Tibial artery (tissue), 4 donors: Measurements from ENCODE around the gene F13B.

Source experiments
- DNase-seq, 2 donors: peaks; one replicate each; pipeline ENCODE4 v3.0.0-alpha.2; 2019
- H3K27ac ChIP-seq, 2 donors: fragments of 200-600 bp; sonication (generic) in 1 of 2; 1 replicate in 1 of 2; 2 replicates in 1 of 2; pipeline ENCODE4 v1.5.1; 2018 to 2019; ENCODE audit warnings: mild to moderate bottlenecking in 1 of 2
- H3K27me3 ChIP-seq, 2 donors: fragments of 200-600 bp; sonication (generic) in 1 of 2; one replicate each; pipeline versions ENCODE4 v1.5.1 to v1.6.0; 2016 to 2019
- H3K36me3 ChIP-seq, 3 donors: fragments of 200-600 bp; sonication (generic) in 2 of 3; one replicate each; pipeline ENCODE4 v1.5.1; 2016 to 2019; ENCODE audit warnings: mild to moderate bottlenecking in 2 of 3
- H3K4me1 ChIP-seq, 4 donors: fragments of 200-600 bp; sonication (generic) in 2 of 4; 1 replicate in 3 of 4; 2 replicates in 1 of 4; pipeline ENCODE4 v1.5.1; 2016 to 2019
- H3K4me3 ChIP-seq, 2 donors: fragments of 200-600 bp; sonication (generic) in 1 of 2; 1 replicate in 1 of 2; 2 replicates in 1 of 2; pipeline ENCODE4 v1.5.1; 2018 to 2019; ENCODE audit warnings: mild to moderate bottlenecking in 2 of 2
- H3K9me3 ChIP-seq, 3 donors: fragments of 200-600 bp; sonication (generic) in 1 of 3; one replicate each; pipeline ENCODE4 v1.5.1; 2016 to 2019
- CTCF ChIP-seq, 2 experiments: fragments of 200-600 bp in 1 of 2; fragments of 450-650 bp in 1 of 2; IDR thresholded peaks; one replicate each; pipeline ENCODE4 v1.5.1; 2017 to 2019; ENCODE audit warnings: antibody characterized with exemption in 2 of 2, mild to moderate bottlenecking in 1 of 2, moderate library complexity in 1 of 2
- intact Hi-C: fragments of 100-400 bp; cut with DNase I; formaldehyde crosslinking; loops from one replicate; pipeline ENCODE4 v1.15.0; 2023; ENCODE audit warnings: low total_unique reads

Gene F13B

DNA sequence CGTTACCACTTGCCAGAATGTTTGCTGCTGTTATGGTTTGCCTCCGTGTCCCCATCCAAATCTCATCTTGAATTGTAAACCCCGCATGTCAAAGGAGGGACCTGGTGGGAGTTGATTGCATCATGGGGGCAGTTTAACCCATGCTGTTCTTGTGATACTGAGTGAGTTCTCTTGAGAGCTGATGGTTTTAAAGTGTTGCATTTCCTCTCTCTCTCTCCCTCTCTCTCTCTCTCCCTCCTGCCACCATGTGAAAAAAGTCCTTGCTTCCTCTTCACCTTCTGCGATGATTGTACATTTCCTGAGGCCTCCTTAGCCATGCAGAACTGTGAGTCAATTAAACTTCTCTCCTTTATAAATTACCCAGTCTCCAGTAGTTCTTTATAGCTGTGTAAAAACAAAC lies 45.3 kb downstream of the F13B start:
- no peaks in the 10 kb centered on the region for H3K36me3 ChIP-seq
- no peaks in the 10 kb centered on the region for H3K9me3 ChIP-seq
- no peak overlapping the region for H3K4me3 ChIP-seq
- H3K27ac ChIP-seq, result no peak overlapping the region
- no peak for DNase-seq
- no peaks in the 10 kb centered on the region for H3K4me1 ChIP-seq
- no peaks in the 10 kb centered on the region for H3K27me3 ChIP-seq
- TF ChIP-seq CTCF (IDR thresholded peaks at IDR 0.05), result no peak
- intact Hi-C loops, result no loop called here

DNA sequence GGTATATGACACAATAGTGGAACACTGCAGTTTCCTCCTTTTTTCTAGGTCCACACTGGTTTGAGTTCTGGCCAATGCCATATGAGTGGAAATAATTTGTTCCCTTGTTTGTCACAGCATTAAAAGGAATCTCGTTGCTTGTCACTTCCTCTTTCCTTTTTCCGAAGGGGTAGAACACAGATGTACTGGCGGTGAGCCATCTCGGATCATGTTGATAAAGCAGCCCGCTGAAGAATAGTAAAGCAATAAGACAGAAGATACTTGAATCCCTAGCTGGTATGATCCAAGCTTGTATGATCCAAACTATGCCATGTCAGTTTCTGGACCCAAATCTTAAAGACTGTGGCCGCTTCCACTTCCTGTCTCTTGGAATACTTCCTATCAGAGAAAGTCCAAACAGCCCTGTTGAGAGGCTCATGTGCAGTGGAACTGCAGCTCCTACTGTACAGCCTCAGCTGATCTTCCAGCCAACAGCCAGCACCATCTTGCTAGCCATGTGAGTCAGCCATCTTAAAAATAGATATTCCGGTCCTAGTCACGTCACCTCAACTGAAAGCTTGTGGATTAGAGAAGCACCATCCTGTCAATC lies 49.4 kb downstream of the F13B start:
- H3K4me3 ChIP-seq, result no peak overlapping the region
- no peak for DNase-seq
- H3K27ac ChIP-seq, result no peak overlapping the region
- TF ChIP-seq CTCF (IDR thresholded peaks at IDR 0.05), result no peak
- intact Hi-C loops, result no loop called here
- H3K27me3 ChIP-seq, result no peaks in the 10 kb centered on the region
- H3K36me3 ChIP-seq, result no peaks in the 10 kb centered on the region
- H3K9me3 ChIP-seq, result no peaks in the 10 kb centered on the region
- H3K4me1 ChIP-seq, result no peaks in the 10 kb centered on the region

- Histone ChIP-seq H3K27me3 (no peaks in the 10 kb centered on the region), H3K4me1 (no peaks in the 10 kb centered on the region), H3K9me3 (peaks cover 0 to 3% (median 0%) of the 10 kb centered on the region in 3 donors), H3K27ac (no peak overlapping the region), H3K36me3 (no peaks in the 10 kb centered on the region), H3K4me3 (no peak overlapping the region)
- intact Hi-C loops, result no loop called here
- no peak for DNase-seq
- TF ChIP-seq CTCF (IDR thresholded peaks at IDR 0.05), result no peak
Observed at GRCh38 chr1:197016751-197017150, 50.3 kb downstream of the F13B start.

DNA sequence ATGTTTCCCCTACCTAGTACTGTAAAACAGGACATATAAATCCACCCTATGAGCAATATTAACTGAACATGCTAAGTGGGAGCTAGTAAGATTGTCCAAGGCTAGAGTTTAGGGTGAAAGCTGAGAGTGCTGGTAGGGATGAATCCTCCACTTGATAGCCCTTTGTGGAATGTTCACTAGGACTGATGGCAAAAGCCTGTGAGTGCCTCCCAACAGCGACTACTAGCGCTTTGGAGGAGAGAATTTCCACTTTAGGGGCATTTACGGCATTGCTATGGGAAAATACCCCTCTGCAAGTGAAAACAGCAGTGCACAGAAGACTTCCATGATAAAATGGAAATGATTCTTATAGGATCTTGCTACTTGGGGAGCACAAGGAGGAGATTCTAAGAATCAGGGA lies 53.8 kb downstream of the F13B start:
- intact Hi-C loops, result no loop called here
- H3K9me3 ChIP-seq, result peaks cover 0 to 9% (median 0%) of the 10 kb centered on the region in 3 donors
- no peaks in the 10 kb centered on the region for H3K4me1 ChIP-seq
- DNase-seq, result no peak
- H3K36me3 ChIP-seq, result no peaks in the 10 kb centered on the region
- no peak overlapping the region for H3K4me3 ChIP-seq
- TF ChIP-seq CTCF (IDR thresholded peaks at IDR 0.05), result no peak
- no peak overlapping the region for H3K27ac ChIP-seq
- no peaks in the 10 kb centered on the region for H3K27me3 ChIP-seq

DNA sequence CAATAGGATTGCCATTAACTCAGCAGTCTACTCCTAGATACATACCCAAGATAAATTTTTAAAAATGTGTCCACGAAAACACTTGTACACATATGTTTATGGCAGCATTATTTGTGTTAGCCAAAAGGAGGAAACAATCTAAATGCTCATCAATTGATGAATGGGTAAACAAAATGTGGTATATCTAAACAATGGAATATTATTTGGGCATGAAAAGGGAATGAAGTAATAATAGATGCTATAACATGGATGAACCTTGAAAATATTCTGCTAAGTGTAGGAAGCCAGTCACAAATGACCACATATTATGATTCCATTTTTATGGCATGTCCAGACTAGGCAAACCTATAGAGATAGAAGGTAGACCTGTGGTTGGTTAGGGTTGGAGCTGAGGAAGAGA lies 55.4 kb downstream of the F13B start:
- Histone ChIP-seq H3K4me1 (no peaks in the 10 kb centered on the region), H3K27ac (no peak overlapping the region), H3K27me3 (no peaks in the 10 kb centered on the region), H3K9me3 (peaks cover 0 to 9% (median 0%) of the 10 kb centered on the region in 3 donors), H3K4me3 (no peak overlapping the region), H3K36me3 (no peaks in the 10 kb centered on the region)
- intact Hi-C loops, result no loop called here
- TF ChIP-seq CTCF (IDR thresholded peaks at IDR 0.05), result no peak
- no peak for DNase-seq

DNA sequence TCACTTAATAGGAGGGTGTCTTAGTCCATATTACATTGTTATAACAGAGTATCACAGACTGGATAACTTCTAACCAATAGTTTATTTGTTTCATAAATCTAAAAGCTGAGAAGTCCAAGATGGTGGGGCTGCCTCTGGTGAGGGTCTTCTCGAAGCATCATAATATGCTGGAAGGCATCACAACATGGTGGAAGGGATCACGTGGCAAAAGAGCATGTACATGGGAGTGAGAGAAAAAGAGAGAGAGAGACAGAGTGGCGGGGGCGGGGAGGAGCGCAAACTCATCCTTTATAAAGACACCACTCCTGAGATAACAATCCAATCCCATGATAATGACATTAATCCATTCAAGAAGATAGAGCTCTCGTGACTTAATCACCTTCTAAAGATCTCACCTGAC lies 58.2 kb downstream of the F13B start:
- intact Hi-C loops, result no loop called here
- H3K9me3 ChIP-seq, result peaks cover 0 to 9% (median 0%) of the 10 kb centered on the region in 3 donors
- no peak for DNase-seq

More for the DNA sequence above, 58.2 kb downstream of the F13B start:
- H3K27ac ChIP-seq, result no peak overlapping the region
- no peaks in the 10 kb centered on the region for H3K36me3 ChIP-seq
- H3K4me3 ChIP-seq, result no peak overlapping the region
- H3K4me1 ChIP-seq, result no peaks in the 10 kb centered on the region
- TF ChIP-seq CTCF (IDR thresholded peaks at IDR 0.05), result no peak
- no peaks in the 10 kb centered on the region for H3K27me3 ChIP-seq
